NCI-H82 (cell line): ENCODE data around the gene S100A7A.

Experiments used
- DNase-seq: peaks from one replicate; lab custom pipeline; 2025; lab: John Stamatoyannopoulos, UW

Gene S100A7A

DNA sequence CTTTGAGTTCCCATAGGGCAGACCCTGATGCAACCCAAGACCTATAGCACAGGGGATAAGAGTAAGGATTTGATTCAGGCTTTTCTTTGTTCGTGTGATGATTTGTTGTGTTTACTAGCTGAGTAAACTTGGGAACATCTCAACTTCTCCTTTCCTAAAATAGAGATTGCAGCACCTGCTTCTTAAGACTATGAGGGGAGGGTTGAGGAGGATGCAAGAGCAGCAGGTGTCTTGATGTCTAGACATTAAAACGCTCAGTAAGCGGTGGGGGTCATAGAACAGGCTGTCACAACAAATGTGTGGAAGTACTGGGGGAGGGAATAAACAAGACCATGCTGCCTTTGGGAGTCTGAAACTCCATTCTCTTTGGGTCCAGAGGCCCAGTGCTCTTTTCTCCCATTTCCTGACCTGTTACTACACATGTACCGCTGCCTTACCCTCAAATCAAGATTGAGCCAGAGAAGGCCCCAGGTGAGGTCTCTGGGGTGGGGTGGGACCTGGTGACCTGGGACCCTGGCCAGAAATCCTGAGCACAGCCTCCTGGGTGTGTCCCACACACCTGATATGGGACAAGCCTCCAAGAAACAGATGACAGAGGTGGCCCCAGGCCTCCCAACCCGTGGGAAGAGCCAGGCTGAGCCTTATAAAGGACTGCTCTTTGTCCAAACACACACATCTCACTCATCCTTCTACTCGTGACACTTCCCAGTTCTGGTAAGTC, at the start of gene S100A7A:
TSS of gene S100A7A (plus strand) at position 671 of the 721 bp plus-strand sequence. CDS start 1,563 bp downstream, outside the sequence.
- no peak for DNase-seq

DNA sequence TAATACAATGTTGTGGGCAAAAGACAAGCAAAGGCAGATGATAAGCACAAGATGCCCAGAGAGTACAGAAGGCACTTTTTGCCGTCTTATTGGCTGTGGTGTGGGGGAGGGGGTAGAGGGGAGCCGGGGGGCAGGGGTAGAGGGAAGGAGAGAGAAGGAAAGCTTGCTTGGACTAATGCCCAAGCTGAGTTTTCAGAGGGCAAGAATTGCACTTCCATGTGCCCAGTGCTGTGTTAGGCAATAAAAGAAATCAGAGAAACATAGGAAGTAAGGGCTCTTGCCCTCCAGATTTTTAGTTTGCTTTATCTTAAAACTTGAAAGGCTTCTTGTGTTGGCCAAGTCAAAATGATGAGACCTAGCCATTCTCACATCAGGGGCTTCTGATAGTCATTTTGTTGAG, 49.2 kb upstream of the S100A7A start:
- DNase-seq: no peak

DNA sequence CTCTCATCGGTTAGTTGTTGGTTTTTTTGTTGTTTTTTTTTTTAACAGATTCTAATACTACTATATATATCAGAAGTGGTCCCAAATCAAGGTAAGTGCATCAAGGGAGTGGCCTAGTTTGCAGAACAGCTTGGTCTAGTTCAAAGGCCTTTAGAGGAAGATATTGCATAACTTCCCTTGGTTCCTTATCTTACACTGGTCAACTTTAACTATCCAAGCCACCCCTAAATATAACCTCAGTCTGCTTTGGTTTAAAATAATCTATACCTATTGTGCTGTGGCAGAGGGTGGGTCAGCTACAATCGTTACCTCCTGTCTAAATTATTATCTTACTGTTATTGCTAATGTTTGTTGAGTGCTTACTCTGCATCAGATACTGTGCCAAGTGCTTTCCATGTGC, 47.8 kb upstream of the S100A7A start:
- DNase-seq: no peak

DNA sequence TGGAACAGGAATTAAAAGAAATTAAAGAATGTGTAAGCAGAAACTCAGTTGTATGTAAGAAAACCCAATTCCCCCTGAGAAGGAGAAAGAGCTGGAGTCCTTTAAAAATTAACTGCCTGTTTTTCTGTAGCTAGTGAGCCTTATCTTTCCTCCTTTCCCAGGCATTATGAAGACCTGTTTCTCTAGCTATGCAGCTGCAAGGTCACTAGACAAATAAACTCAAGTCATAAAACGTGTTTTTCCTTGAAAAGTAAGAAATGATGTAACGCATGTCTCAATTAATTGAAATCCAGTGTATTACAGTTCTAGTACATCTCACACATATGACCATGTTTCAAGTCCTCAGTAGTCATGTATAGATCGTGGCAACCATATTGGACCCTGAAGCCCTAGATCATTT, 46.2 kb upstream of the S100A7A start:
- DNase-seq: no peak

DNA sequence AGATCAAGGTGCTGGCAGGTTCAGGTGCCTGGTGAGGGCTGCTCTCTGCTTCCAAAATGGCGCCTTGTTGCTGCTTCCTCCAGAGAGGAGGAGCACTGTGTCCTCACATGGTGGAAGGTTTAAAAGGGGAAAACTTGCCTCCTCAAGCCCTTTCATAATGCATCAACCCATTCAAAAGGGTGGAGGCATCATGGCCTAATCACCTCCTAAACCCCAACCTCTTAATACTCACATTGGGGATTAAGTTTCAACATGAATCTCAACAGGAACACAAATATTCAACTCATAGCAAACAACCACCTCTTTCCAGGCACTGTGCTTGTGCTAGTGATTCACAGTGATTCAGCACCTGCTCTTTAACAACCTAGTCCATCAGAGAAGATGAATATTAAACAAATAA, 45.1 kb upstream of the S100A7A start:
- DNase-seq: no peak

DNA sequence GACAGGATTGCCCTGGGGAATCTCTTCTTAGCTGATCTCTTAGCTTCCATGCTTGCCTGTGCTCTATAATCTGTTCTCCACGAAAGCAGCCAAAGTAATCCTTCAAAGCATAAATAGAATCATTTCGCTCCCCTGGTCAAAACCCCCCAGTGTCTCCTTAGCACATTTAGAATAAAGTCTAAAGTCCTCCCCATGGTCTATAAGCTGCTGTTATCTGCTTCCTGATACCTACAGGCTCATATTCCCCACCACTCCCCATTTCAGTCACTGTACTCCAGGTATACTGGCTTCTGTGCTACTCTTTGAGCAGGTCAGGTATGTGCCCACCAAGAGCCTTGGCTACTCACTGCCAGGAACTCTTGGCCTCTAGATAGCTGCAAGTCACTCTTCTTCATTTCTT, 43.7 kb upstream of the S100A7A start:
- no peak for DNase-seq

DNA sequence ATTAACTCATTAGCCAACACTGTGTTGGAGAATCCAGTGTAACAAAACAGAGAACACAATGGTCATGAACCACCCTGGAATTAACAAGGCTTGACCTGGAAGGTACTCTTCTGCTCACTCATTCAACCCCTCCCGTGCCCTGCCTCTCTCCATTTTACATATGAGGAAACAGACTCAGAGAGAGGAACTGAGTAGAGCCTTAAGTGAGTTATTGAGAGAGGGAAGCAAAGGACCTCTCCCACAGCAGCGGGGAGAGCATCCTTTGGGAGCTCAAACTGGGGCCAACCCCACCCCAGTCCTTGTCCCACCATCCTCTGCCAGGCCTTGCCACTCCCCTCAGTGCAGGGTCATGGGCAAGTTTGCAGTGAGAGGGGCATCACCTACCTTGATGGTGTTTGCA, 42.2 kb upstream of the S100A7A start:
- no peak for DNase-seq

DNA sequence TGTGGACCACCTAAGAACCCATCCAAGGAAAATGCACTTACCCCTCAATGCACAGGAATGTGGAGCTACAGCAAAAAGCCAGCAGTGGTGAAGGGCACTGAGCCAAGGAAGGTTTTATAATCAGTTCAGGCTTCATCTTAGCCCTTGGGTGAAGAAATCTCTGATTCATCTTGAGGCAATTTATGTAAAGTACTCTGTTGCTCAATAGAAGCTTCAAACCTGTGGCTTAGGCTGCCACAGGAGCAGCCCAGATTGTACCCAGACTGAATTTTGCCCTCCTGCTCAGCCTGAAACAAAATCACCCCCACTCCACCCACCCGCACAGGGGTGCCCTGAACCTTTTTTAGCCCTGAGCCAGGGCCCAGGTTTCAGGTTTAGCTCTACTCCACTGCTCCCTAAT, 40.8 kb upstream of the S100A7A start, which contains the start of gene S100A12:
TSS of gene S100A12 (minus strand) at position 111 of the 400 bp plus-strand sequence. CDS start 1,029 bp downstream, outside the sequence.
- DNase-seq: no peak

DNA sequence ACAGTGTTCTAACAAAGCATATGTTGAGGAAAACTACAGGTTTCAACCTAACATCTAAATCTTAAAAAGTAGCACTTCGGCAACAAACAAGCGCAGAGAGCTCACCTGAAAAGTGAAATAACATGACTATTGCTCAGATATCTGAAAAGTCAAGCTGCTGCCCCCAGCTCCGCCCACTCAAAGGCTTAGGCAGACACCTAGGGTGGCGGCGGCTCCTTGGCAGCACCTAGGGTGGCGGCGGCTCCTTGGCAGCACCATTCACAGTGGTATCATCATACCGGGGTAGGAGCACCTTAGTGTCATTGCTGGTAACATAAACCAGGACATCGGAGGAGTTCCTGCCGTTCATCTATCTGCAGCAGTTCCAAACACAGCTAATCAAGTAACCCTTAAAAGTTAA, 36.7 kb upstream of the S100A7A start:
- no peak for DNase-seq

DNA sequence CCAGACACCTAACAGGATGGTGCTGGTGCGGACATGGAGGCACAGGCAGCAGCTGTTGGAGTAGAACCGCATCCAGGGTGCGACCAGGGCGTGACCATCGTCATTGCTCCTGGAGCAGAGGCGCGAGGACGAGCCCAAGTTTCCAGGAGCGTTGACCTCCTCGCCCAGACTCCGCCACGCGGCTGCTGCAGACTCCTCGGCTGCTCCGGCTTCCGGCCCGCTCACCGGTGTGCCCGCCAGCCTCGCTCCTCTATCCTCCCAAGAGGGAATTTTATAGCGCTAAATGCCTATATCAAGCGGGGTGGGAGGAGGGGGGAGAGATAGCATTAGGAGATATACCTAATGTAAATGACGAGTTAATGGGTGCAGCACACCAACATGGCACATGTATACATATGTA, 35.6 kb upstream of the S100A7A start:
- no peak for DNase-seq

DNA sequence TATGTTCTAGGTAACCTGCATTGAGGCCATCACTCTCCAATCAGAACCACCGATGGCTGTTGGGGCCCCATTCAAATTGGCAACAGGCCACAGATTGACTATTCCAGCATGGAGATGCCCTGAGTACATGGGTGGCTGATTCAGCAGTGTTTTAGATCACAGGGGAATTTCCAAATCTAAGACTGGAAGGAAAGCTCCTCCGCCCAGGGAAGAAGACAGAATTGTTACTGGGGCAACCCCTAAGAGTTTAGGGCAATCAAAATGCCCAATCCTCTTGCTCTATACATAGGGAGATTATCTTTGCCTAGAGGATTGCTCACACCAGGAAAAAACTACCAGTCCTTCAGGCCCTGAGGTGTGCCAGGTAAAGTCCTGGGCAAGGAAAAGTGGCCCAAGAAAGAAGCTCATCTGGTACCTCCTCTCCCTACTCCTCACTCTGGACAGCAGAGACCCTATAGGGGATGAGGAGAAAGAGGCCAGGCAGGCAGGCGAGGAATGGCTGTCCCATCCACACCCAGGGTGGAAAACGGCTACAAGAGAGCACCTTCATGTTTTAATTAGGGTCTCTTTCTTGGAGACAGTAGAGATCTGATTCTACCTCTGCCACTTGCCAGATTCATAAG, 31.3 kb upstream of the S100A7A start:
- DNase-seq: no peak

DNA sequence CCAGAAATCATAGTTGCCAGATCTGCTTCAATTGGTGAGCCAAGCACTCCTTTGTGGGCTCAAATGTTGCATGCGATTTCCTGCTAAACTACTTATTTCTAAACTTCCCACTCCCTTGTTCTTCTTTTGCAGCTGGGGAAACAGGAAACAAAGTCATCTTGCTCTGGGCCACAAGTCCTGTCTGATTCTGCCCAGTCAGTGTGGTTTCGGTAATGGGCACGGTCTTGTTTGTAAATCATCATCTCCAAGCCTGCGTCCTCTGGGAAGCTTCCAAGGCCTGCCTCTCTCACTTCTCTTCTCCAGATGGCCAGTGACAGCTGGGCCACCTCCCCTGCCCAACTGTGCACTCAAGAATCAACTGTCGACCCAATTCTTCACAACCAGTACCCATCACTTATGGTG, 29.8 kb upstream of the S100A7A start:
- DNase-seq: no peak

DNA sequence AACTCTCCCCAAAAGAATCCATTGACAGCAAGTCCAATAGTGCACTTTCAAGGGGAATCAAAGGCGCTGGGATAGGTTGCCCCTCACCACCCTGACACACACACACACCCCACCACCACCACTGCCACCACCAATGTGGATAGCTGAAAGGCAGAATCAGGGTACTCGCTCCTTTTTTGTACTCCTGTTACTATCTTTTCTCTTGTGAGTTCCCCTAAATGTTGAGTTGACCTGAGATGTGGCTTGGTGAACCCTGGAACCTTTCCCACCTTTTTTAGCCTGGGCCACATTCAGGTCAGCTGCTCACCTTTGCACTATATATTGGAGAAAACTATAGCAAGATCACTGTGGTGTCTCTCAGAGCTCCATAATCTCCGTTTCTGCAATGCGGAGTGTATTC, 29.3 kb upstream of the S100A7A start:
- no peak for DNase-seq

DNA sequence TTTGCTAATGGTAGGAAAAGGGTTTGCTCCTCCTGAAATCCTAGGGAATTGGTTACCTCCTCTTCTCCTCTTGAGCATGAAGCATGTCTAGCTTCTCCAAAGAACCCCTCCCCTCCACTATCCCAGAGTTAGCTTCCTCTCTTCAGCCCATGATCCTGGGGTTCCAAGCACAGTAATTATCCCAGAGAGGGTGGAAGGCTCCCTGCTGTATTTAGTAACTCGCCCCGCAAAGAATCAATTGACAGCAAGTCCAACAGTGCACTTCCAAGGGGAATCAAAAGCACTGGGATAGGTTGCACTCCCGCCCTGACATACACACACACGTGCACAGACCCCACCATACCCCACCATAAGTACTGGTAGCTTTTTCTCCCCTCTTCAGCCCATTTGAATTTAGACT, 28.5 kb upstream of the S100A7A start:
- no peak for DNase-seq

DNA sequence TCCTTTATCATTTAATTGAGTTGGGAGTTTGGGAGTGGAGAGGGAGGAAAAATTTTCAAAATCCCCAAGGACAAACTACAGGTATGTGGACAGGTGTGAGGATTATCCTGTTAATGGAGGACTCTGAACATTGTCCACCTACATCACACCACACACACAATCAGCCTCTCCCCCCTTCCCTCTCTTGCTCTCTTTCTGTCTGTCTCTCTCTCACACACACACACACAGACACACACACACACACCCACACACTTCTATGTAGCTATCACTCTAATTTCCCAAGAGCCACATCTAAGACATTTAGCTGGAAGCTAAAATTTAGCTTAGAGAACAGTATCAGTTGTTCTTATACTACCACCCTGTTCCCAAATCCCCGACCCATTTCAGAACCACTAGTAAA, 26.9 kb upstream of the S100A7A start:
- DNase-seq: no peak

DNA sequence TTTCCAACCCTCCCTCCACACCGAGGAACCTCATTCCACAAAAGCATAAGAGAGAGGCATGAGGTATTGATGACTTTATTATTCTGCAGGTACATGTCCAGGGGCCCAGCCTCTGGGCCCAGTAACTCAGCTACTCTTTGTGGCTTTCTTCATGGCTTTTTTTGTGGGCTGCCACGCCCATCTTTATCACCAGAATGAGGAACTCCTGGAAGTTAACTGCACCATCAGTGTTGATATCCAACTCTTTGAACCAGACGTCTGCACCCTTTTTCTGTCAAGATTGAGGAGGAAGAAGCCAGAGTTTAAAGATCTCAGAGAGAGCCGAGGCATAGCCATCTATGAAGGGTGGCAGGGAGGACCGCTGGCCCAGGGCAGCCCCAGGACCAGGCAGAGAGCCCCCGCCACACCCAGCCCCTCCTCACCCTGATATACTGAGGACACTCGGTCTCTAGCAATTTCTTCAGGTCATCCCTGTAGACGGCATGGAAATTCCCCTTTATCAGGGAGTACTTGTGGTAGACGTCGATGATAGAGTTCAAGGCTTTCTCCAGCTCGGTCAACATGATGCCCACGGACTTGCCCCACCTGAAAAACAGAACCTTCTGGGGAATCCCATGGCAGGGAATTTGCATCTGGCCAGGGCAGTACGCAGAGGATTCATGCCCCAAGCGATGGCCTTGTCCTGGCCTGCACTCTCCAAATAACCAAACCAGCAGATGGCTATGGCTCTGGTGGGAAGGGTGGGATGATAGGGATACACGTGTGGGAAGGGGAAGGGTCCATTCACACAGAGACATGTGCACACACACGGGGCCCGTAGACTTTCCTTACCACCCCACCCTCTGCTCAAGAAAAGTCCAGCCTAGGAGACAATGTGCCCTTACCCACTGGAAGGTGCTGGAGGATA, 26.1 kb upstream of the S100A7A start:
- no peak for DNase-seq

DNA sequence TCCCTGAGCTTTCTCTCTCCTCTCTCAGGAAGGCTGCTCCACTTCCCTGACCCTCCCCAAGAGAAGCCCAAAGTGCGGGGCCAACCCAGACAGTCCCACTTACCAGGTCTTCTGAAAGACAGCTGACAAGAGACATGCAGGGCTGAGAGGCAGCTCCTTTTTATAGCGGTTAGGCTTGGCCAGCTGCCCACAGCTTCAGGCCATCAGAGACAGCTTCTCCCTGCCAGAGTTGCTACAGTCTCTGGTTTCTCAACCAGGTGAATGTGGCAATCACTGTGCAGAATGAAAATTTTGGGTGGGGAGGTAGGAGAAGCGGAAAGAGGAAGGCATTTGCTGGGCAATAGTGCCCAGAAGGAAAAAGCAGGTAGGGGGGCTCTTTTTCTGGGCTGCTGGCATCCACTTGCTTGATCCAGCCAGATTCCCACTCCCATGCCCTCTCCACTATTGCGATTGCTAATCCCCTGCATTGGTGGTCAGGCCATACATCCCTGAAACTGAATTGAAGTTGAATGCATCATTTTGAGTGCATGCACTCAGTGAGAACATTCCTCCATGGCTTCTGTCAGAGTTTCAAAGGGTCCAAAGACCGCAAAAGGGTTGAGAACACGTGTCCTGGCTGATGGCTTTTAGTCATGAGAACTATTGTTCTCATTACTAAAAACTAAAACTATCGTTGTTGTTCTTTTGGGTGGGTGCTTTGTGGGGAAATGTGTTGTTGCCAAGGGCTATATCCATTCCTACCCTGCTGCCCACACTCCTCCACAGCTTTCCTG, 25.2 kb upstream of the S100A7A start, which contains the start of gene S100A8:
TSS of gene S100A8 (minus strand) at position 136 of the 773 bp plus-strand sequence. CDS start 538 bp downstream, outside the sequence.
- no peak for DNase-seq

DNA sequence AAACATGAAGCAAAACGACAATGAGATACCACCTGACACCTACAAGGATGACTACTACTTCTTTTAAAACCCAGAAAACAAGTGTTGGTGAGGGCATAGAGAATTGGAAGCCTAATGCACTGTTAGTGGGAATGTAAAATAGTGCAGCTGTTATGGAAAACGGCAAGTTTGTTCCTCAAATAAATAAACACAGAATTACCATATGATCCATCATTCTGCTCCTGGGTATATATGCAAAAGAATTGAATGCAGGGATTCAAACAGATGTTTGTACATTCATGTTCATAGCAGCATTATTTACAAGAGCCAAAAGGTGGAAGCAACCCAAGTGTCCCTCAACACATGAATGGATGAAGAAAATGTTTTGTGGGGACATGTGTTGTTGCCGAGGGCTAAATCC, 24.1 kb upstream of the S100A7A start:
- DNase-seq: no peak

DNA sequence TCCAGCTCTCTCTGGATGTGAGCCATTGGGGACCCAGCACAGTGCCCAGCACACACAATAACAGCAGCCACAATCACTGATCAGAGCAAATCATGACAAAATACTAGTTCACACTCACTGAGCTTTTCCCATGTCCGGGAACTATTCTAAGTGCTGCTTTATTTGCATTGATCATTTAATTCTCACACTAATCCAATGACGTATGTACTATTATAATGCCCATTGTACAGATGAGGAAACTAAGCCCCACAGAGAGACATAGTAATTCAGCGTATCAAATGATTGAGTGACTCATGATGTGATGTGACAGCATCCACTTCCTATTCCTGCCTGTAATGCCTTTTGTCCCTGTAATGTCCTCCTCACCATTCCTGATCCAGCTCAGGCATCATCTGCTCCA, 23.5 kb upstream of the S100A7A start:
- no peak for DNase-seq

DNA sequence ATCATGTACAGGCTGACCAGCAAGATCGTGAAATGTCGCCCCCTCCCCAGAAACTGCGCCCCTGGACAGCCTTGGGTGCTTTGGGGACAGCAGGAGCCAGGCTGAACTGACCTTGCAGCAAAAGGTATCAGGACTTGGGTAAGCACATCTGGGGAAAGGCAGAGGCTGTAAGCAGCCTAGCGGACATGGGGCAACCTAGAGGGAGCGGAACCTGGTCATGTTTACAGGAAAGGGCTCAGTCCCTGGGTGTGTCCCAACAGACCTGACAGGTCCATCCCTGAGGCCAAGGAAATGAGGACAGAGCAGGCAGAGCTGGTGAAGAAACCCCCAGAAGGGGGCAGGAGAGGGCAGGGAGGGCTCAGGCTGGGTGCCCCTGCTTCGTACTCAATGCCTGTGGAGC, 22.4 kb upstream of the S100A7A start:
- DNase-seq: peak; percentile 43

DNA sequence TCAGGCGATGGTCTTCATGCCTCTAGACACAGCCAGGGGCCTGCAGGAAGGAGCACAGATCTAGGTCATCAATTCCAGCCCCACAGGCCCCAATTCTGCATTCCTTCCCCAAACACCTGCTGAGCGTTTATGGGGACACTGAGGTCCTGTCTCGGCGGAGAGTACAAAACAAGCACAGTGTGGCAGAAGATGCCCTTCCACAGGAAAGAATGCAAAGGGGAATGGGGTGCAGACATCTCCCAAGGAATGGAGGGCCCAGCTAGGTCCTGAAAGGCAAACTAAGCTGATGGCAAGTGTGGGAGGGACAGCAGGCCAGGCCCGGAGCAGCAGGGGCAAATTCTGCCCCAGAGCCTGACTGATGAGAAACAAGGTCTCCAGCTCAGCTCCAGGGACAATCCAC, 21.9 kb upstream of the S100A7A start:
- DNase-seq: no peak

DNA sequence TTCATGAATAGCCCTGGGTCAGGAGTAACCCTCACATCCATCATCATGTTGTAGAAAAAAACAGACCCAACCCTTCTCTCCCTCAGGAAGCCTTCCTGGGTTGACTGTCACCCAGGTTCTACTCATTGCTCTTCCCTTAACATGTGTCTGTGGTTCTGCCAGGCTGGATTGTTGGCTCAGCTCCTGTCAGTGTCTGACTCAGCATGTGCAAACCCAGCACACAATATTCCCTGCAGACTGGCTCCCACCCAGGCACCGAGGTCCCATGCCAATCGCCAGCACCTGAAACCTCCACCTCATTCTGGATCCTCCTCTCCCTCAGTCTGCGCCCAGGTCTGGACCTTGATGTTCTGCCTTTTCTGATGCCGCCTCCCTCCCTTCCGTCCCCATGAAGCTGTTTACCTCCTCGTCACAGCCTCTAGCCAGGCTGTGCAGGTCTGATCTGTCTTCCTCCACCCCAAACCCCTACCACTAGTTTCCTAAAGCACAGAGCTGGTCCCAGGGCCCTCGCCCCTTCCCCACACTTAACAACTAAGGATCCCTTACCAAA, 21.1 kb upstream of the S100A7A start:
- DNase-seq: no peak
